GOT3 (cell line): ENCODE results near the gene NFAT5.

Source experiments
- DNase-seq: peaks from one replicate; lab custom pipeline; 2025; ENCODE audit warnings: mixed read lengths; lab: John Stamatoyannopoulos, UW

NFAT5 gene

GRCh38 chr16:69741951-69742904 lies 176.5 kb downstream of the NFAT5 start:
- no peak for DNase-seq

GRCh38 chr16:69744363-69745231 lies 178.8 kb downstream of the NFAT5 start:
- no peak for DNase-seq

- no peak for DNase-seq
These were observed 179.5 kb downstream of the NFAT5 start for GRCh38 chr16:69745232-69745612.

- no peak for DNase-seq
These were observed 180.2 kb downstream of the NFAT5 start for GRCh38 chr16:69745959-69746358.

- no peak for DNase-seq
These were observed 181.3 kb downstream of the NFAT5 start for GRCh38 chr16:69747115-69747514.

- DNase-seq: no peak
These were observed 183.1 kb downstream of the NFAT5 start for GRCh38 chr16:69748694-69749345.

GRCh38 chr16:69754143-69754468 lies 188.3 kb downstream of the NFAT5 start:
- no peak for DNase-seq
